ENCODE results near the gene NCEH1. TPM values are rescaled to one million over a fixed set of nuclear protein-coding genes. Genes with fewer than 3 reads are reported as not detected.

NCEH1 gene
- total RNA-seq, 1 donor from 2014 or later: 6.5 TPM

DNA sequence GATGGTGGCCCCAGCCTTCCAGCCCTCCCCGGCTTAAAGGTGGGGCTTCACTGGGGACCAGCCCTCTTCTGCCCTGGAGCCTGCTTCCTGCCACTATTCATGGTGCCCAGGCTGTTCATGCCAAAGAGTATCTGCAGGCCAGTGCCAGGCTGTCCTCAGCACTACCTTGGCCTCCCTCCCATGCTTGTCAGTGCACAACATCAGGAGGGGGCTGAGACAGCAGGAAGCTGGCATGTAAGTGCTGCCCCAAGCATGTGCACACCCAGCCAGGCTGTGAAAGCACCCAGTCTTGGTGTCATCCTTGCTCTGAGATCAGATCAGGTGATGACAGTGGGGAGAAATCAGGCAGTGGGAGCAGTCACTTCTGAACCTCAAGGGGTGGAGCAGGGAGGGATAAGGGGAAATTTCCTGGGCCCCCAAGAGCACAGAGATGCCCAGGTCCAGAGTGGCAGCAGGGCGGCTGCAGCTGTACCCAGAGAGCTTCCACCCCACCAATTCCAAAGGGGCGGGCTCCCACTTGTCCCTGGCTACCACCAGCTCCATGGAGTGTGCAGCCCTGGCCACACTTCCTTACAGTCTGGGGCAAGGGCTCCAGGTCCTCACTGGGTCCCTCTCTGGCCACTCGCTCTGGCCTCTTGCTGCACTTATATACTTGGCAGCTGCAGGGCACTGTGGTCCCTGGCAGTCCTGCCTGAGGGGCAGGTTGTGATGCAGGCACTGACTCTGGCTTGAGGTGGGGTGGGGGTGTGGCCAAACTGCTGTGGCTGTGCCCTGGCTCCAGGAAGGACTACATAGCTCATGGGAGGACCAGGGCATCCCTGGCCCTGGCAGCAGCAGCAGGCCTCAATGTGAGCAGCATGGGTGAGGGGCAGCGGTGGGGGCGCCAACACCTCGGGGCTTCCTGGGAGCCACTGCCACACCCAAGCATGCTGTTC, 96.3 kb downstream of the NCEH1 start:
- H3K4me1 Mint-ChIP-seq (ENCODE audit: low read depth): peaks cover 7% of the 10 kb centered on the region
- H3K9me3 Mint-ChIP-seq (ENCODE audit: low read depth): peaks cover 8% of the 10 kb centered on the region
- H3K27ac Mint-ChIP-seq (ENCODE audit: unreplicated experiment): no peak overlapping the region
- no peak overlapping the region for H3K4me3 Mint-ChIP-seq (ENCODE audit: unreplicated experiment)
- H3K27me3 Mint-ChIP-seq (ENCODE audit: low read depth): no peaks in the 10 kb centered on the region
- no peak for DNase-seq (ENCODE audit: low spot score)
- no peak for TF ChIP-seq CTCF (IDR thresholded peaks at IDR 0.05)
- H3K36me3 Mint-ChIP-seq (ENCODE audit: low read depth): peaks cover 6% of the 10 kb centered on the region

DNA sequence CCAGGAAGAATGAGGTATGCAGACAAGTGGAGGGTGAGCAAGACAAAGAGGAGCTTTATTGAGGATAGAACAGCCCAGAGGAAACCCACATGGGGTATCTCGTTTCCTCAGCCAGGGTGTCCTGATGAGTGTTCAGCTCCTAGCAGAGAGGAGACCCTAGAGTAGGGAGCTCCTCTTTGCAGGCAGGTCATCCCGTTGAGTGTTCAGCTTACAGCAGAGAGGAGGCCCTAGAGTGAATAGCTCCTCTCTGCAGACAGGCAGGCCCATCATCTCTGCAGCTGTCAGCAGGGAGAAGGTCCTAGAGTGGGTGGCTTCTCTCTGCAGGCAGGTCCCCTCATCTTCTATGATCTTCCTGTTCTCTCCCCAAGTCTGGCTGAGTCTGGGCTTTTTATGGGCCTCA, 97.0 kb downstream of the NCEH1 start:
- H3K27ac Mint-ChIP-seq (ENCODE audit: unreplicated experiment): no peak overlapping the region
- no peak for TF ChIP-seq CTCF (IDR thresholded peaks at IDR 0.05)
- peaks cover 7% of the 10 kb centered on the region for H3K4me1 Mint-ChIP-seq (ENCODE audit: low read depth)

GRCh38 chr3:172612871-172613678, 97.8 kb downstream of the NCEH1 start:
- TF ChIP-seq CTCF (IDR thresholded peaks at IDR 0.05): no peak
- DNase-seq (ENCODE audit: low spot score): no peak
- H3K36me3 Mint-ChIP-seq (ENCODE audit: low read depth): peaks cover 6% of the 10 kb centered on the region

More for the DNA sequence above, 97.0 kb downstream of the NCEH1 start:
- Mint-ChIP-seq H3K4me3 (ENCODE audit: unreplicated experiment) (no peak overlapping the region), H3K27me3 (ENCODE audit: low read depth) (no peaks in the 10 kb centered on the region), H3K9me3 (ENCODE audit: low read depth) (peaks cover 8% of the 10 kb centered on the region), H3K36me3 (ENCODE audit: low read depth) (peaks cover 6% of the 10 kb centered on the region)
- no peak for DNase-seq (ENCODE audit: low spot score)

GRCh38 chr3:172609750-172610149, 101.1 kb downstream of the NCEH1 start:
- Mint-ChIP-seq H3K36me3 (ENCODE audit: low read depth) (peaks cover 6% of the 10 kb centered on the region), H3K4me3 (ENCODE audit: unreplicated experiment) (no peak overlapping the region), H3K27me3 (ENCODE audit: low read depth) (no peaks in the 10 kb centered on the region), H3K27ac (ENCODE audit: unreplicated experiment) (no peak overlapping the region), H3K9me3 (ENCODE audit: low read depth) (peaks cover 8% of the 10 kb centered on the region), H3K4me1 (ENCODE audit: low read depth) (peaks cover 31% of the 10 kb centered on the region)
- DNase-seq (ENCODE audit: low spot score): no peak
- TF ChIP-seq CTCF (IDR thresholded peaks at IDR 0.05): no peak

More at GRCh38 chr3:172612871-172613678, 97.8 kb downstream of the NCEH1 start:
- Mint-ChIP-seq H3K4me3 (ENCODE audit: unreplicated experiment) (no peak overlapping the region), H3K9me3 (ENCODE audit: low read depth) (peaks cover 8% of the 10 kb centered on the region), H3K27me3 (ENCODE audit: low read depth) (no peaks in the 10 kb centered on the region), H3K27ac (ENCODE audit: unreplicated experiment) (no peak overlapping the region), H3K4me1 (ENCODE audit: low read depth) (peaks cover 11% of the 10 kb centered on the region)

DNA sequence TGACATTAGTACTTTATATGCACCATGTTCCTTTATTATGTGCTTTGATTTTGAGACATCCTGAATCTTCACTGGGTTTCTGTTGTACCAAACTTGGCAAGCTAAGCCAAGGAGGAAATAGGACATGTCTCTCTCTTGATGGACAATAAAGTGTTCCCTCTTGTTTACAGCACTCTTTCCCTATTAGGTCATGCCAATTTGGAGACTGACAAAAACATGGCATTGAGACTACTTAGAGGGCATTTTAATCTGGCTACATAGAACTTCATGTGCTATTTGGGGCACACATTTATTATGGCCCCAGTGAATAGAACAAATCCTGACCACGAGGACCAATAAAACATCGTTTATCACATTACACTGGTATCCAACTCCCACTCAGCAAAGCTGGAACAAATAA, 102.3 kb downstream of the NCEH1 start:
- H3K4me1 Mint-ChIP-seq (ENCODE audit: low read depth): peaks cover 34% of the 10 kb centered on the region
- no peak for DNase-seq (ENCODE audit: low spot score)
- H3K4me3 Mint-ChIP-seq (ENCODE audit: unreplicated experiment): no peak overlapping the region
- H3K27me3 Mint-ChIP-seq (ENCODE audit: low read depth): no peaks in the 10 kb centered on the region
- peaks cover 6% of the 10 kb centered on the region for H3K36me3 Mint-ChIP-seq (ENCODE audit: low read depth)
- H3K27ac Mint-ChIP-seq (ENCODE audit: unreplicated experiment): no peak overlapping the region
- peaks cover 8% of the 10 kb centered on the region for H3K9me3 Mint-ChIP-seq (ENCODE audit: low read depth)
- no peak for TF ChIP-seq CTCF (IDR thresholded peaks at IDR 0.05)
